GM12878 (cell line): ENCODE data around the gene NAV2. TPM values are rescaled to one million over a fixed set of nuclear protein-coding genes. Genes with fewer than 3 reads are reported as not detected.

Experiments used
- ATAC-seq: fragments of 200-7000 bp; cut with Tn5 transposase; 3 replicates; pipeline ENCODE4 v1.9.1; 2020; ENCODE audit warnings: mild to moderate bottlenecking, moderate library complexity
- BruUV-seq: library from RNA; stranded (reverse); fragments of 400-500 nt; replicated peaks from 2 replicates; lab custom pipeline; 2021; lab: Mats Ljungman, UMichigan
- CTCF ChIA-PET: fragments of 300-600 bp; sonication (Branson Sonifier 250); formaldehyde crosslinking; extraction: SDS; loops from one replicate; lab custom pipeline; 2021; ENCODE audit warnings: inconsistent platforms; lab: Yijun Ruan, JAX
- POLR2A ChIA-PET: fragments of 350-600 bp; formaldehyde crosslinking; extraction: SDS; loops from one replicate; lab custom pipeline; 2021; ENCODE audit warnings: inconsistent platforms; lab: Charles Lee
- RAD21 ChIA-PET: fragments of 300-600 bp; sonication (Branson Sonifier 250); formaldehyde crosslinking; loops from one replicate; lab custom pipeline; 2023; ENCODE audit warnings: antibody characterized with exemption; ENCODE audit not compliant: unreplicated experiment; lab: Charles Lee
- SMC1A ChIA-PET: fragments of 300-600 bp; sonication (Branson Sonifier 250); formaldehyde crosslinking; loops from one replicate; lab custom pipeline; 2023; ENCODE audit not compliant: unreplicated experiment, uncharacterized antibody; lab: Charles Lee
- DNase-seq: peaks from one replicate; pipeline ENCODE4 v3.0.0-alpha.2; 2011; ENCODE audit warnings: low read depth, low spot score
- FAIRE-seq: peaks from 3 replicates; lab custom pipeline; 2011; peaks lifted over from hg19 to GRCh38; lab: Jason Lieb, UNC
- H2AFZ ChIP-seq: 2 replicates; pipeline ENCODE4 v1.6.0; 2011; ENCODE audit warnings: low read depth, low read length, control low read depth; ENCODE audit not compliant: control insufficient read depth
- H3K27ac ChIP-seq: 2 replicates; pipeline ENCODE4 v1.5.1; 2011; ENCODE audit warnings: control low read depth; ENCODE audit not compliant: control insufficient read depth, insufficient read depth
- H3K27me3 ChIP-seq, 2 experiments: replicated peaks in 1 of 2; 2 replicates each; pipeline versions ENCODE4 v1.6.0 to v1.6.1; 2011; ENCODE audit warnings: low read length in 1 of 2; ENCODE audit not compliant: control insufficient read depth in 2 of 2, insufficient read depth in 2 of 2
- H3K36me3 ChIP-seq, 2 experiments: 2 replicates each; pipeline ENCODE4 v1.5.1; 2011; ENCODE audit warnings: low read length in 1 of 2; ENCODE audit not compliant: control insufficient read depth in 2 of 2, insufficient read depth in 2 of 2
- H3K4me1 ChIP-seq: 2 replicates; pipeline ENCODE4 v1.6.1; 2011; ENCODE audit warnings: mild to moderate bottlenecking, low read length, moderate library complexity, mixed read lengths; ENCODE audit not compliant: control insufficient read depth, insufficient read depth
- H3K4me2 ChIP-seq: 2 replicates; pipeline ENCODE4 v1.6.0; 2011; ENCODE audit warnings: control low read depth; ENCODE audit not compliant: control insufficient read depth, insufficient read depth
- H3K4me3 ChIP-seq: fragments of 200-600 bp; sonication (generic); 2 replicates; pipeline ENCODE4 v1.5.1; 2016
- H3K79me2 ChIP-seq: 2 replicates; pipeline ENCODE4 v1.6.0; 2011; ENCODE audit warnings: low read length; ENCODE audit not compliant: control insufficient read depth, insufficient read depth
- H3K9ac ChIP-seq: 2 replicates; pipeline ENCODE4 v1.8.0; 2011; ENCODE audit warnings: low read length, control low read depth, mixed read lengths; ENCODE audit not compliant: control insufficient read depth, insufficient read depth
- H3K9me3 ChIP-seq: replicated peaks from 3 replicates; pipeline ENCODE4 v1.5.1; 2011; ENCODE audit warnings: mild to moderate bottlenecking, low read length; ENCODE audit not compliant: control insufficient read depth, insufficient read depth
- H4K20me1 ChIP-seq: 2 replicates; pipeline ENCODE4 v1.6.0; 2011; ENCODE audit not compliant: control insufficient read depth, insufficient read depth
- BHLHE40 ChIP-seq, 2 experiments: fragments of 450-650 bp in 1 of 2; IDR thresholded peaks; 2 replicates each; pipeline ENCODE4 v1.6.1; 2011 to 2017; ENCODE audit warnings: low read depth in 2 of 2, borderline replicate concordance in 1 of 2, improper control_type of control experiment in 1 of 2, low read length in 1 of 2, mild to moderate bottlenecking in 1 of 2
- BRCA1 ChIP-seq: IDR thresholded peaks from 2 replicates; pipeline ENCODE4 v1.6.1; 2011; ENCODE audit warnings: low read depth, low read length, improper control_type of control experiment
- HDAC2 ChIP-seq: fragments of 200-600 bp; sonication (generic); IDR thresholded peaks from 2 replicates; pipeline ENCODE4 v1.6.1; 2017
- RELA ChIP-seq: fragments of 450-650 bp; IDR thresholded peaks from 2 replicates; pipeline ENCODE4 v1.8.0; 2014; ENCODE audit warnings: borderline replicate concordance; ENCODE audit not compliant: partially characterized antibody
- RFX5 ChIP-seq: IDR thresholded peaks from 2 replicates; pipeline ENCODE4 v1.6.1; 2011; ENCODE audit warnings: low read depth, low read length, improper control_type of control experiment
- SIN3A ChIP-seq: IDR thresholded peaks from 2 replicates; pipeline ENCODE4 v1.6.1; 2012; ENCODE audit warnings: low read depth, low read length, improper control_type of control experiment
- STAT3 ChIP-seq: IDR thresholded peaks from 2 replicates; pipeline ENCODE4 v1.6.1; 2011; ENCODE audit warnings: low read depth, low read length, improper control_type of control experiment
- YY1 ChIP-seq: IDR thresholded peaks from 2 replicates; pipeline ENCODE4 v1.6.1; 2011; ENCODE audit warnings: low read depth, mild to moderate bottlenecking, low read length
- ZZZ3 ChIP-seq: IDR thresholded peaks from 2 replicates; pipeline ENCODE4 v1.6.1; 2011; ENCODE audit warnings: low read depth; ENCODE audit not compliant: control insufficient read depth, insufficient read length
- WGBS: methylation state at CpG from one replicate; pipeline ENCODE4 v1.1.6; 2016; ENCODE audit warnings: low lambda C conversion rate; ENCODE audit not compliant: insufficient replicate concordance, insufficient coverage; ENCODE audit errors: missing lambda C conversion rate; 5-methylcytosine and 5-hydroxymethylcytosine counted together
- in situ Hi-C: fragments of 300-500 bp; cut with MboI; formaldehyde crosslinking; loops from 9 replicates; pipeline ENCODE4 v1.14.3; 2018; ENCODE audit warnings: mixed read lengths
- intact Hi-C: fragments of 100-400 bp; cut with micrococcal nuclease; formaldehyde crosslinking; loops from one replicate; pipeline ENCODE4 v1.14.2; 2022; ENCODE audit not compliant: unreplicated experiment
- polyA plus RNA-seq, 11 experiments: library from polyadenylated mRNA; depleted of rRNA in 4 of 11; unstranded in 6 of 11; stranded (reverse) in 5 of 11; fragments of >200 nt; fragmentation: Nextera tagmentation in 4 of 11; fragmentation: Illumina TruSeq in 1 of 11; extraction: Ambion mirVana in 4 of 11; extraction: Trizol in 1 of 11; gene quantifications; 1 replicate in 1 of 11; 2 replicates in 10 of 11; pipeline versions ENCODE4 v1.2.1 to v1.2.3, GENCODE V29; 2011 to 2016; ENCODE audit warnings: inconsistent platforms in 2 of 11, missing spikeins in 2 of 11, low read depth in 1 of 11
- total RNA-seq, 4 experiments: library from RNA; depleted of rRNA in 3 of 4; stranded (reverse); fragments of >200 nt in 3 of 4; fragmentation: Illumina TruSeq in 1 of 4; extraction: Trizol in 1 of 4; gene quantifications; 2 replicates each; pipeline versions ENCODE4 v1.2.1 to v1.2.3, GENCODE V29; 2013 to 2021
- TF ChIP-seq, protein P1 (sequence below): fragments of 450-650 bp; IDR thresholded peaks from 2 replicates; pipeline ENCODE4 v1.6.1; 2017; ENCODE audit warnings: mild to moderate bottlenecking, moderate library complexity

The NAV2 gene
- total and polyA plus RNA-seq, 10 of the 15 experiments (the other 5 are each of a cell fraction or from before 2014, with no cell fraction given), result 0.35 to 6.1 (median 1.1) TPM

DNA sequence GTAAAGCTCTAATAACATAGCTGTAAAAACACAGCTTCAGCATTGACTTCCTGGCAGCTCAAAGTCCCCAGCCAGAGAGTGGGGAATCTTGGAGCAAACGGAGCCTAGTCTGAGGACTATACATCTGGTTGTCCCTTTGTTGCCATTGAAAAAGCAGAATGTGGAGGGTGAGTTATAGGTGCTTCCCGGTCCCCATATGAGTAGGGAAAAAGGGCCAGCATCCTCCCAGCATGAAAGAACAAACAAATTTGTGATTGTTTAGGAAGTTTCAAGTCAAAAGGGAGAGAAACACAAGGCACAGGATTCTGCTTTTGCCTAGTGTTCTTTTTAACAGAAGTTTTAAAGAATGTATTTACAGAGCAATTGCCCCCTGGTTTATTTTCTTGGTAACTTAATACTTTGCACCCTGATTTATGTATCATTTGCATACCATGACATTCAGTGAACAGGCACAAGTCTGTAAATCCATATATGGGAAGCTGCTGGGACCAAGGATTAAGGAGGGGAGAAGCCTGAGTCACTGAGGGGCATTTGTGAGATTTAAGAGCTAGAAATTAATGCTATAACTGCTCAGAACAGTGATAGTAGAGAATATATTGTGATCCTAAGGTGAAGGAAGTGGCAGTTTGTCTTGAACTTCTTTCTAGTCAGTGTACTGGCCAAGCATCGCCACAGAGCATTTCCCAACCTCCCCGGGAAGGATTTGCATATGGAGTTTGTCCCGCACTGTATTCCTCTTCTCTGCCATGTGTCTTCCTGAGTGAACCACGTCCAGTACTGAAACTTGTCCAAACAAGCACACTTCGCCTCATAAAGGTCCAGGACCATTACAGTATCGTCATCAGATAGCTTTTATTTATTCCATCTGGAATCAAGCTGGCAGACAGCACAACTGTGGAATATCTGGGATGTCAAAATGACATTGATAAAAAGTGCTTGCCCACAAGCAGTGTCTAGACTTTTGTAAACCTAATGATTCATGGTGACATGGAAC lies 344.6 kb downstream of the NAV2 start (continued):
- no peak for TF ChIP-seq RELA
- no peak for TF ChIP-seq SIN3A
- TF ChIP-seq ZZZ3, result no peak
- no peak for TF ChIP-seq YY1
- no peak for TF ChIP-seq BRCA1

DNA sequence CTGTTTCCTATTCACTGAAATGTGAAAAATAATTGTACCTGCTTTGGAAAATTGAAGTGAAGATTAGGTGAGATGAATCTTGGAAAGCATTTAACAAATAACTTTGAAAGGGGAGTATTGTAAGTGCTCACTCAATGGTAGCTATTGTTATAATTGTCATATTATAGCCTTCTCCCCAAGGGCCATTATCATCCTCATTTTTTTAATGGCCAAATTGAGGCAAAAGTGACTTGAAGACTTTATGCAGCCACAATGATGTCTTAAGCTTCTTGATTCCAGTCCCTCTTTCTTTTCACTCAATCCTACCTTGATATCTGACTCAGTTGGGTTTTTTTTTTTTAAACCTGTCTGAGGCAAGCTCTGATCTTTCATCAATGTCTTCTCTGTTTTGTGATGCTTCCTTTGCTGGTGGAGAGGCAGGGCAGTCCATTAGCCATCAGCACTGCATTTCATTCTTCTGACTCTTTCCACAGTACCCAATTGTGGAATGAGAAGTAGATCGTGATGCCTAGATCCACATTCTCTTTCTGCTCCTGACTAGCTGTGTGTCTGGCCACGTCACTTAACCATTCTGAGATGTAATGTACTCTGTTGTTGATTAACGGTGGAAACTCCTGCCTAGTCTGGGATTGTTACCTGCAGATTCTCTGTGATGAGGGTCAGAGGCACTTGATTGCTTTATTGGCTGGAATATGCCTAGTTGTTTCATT lies 346.3 kb downstream of the NAV2 start:
- RAD21 ChIA-PET, result no interaction called here
- H3K9me3 ChIP-seq, result no peaks in the 10 kb centered on the region
- H3K79me2 ChIP-seq, result no peaks in the 10 kb centered on the region
- in situ Hi-C loops (no loop called here), intact Hi-C loops (no loop called here)
- BruUV-seq, result no TSS peak
- H3K27me3 ChIP-seq, result no peaks in the 10 kb centered on the region
- SMC1A ChIA-PET, result no interaction called here
- no peaks in the 10 kb centered on the region for H3K4me1 ChIP-seq
- H3K9ac ChIP-seq, result no peak overlapping the region
- POLR2A ChIA-PET, result interaction anchor here (0.6 kb wide), 1 partner anchor 93 kb away, joined by 3 read pairs; no protein-coding TSS in a partner anchor
- H3K4me3 ChIP-seq, result no peak overlapping the region
- WGBS, result 17% methylated on average over 3 of the region's 3 CpGs
- no peak for DNase-seq
- no peak for ATAC-seq
- H3K4me2 ChIP-seq, result no peak overlapping the region
- CTCF ChIA-PET, result interaction anchor here (1.0 kb wide), 1 partner anchor 74 kb away, joined by 3 read pairs; no protein-coding TSS in a partner anchor
- no peak overlapping the region for H2AFZ ChIP-seq
- FAIRE-seq, result no peak
- TF ChIP-seq RFX5 (no peak), STAT3 (no peak), BHLHE40 (IDR thresholded peaks at IDR 0.05; ENCODE audit: borderline replicate concordance in 1 of 2, low read depth in 2 of 2, low read length in 1 of 2) (no peak), HDAC2 (no peak)
- TF ChIP-seq, protein P1, sequence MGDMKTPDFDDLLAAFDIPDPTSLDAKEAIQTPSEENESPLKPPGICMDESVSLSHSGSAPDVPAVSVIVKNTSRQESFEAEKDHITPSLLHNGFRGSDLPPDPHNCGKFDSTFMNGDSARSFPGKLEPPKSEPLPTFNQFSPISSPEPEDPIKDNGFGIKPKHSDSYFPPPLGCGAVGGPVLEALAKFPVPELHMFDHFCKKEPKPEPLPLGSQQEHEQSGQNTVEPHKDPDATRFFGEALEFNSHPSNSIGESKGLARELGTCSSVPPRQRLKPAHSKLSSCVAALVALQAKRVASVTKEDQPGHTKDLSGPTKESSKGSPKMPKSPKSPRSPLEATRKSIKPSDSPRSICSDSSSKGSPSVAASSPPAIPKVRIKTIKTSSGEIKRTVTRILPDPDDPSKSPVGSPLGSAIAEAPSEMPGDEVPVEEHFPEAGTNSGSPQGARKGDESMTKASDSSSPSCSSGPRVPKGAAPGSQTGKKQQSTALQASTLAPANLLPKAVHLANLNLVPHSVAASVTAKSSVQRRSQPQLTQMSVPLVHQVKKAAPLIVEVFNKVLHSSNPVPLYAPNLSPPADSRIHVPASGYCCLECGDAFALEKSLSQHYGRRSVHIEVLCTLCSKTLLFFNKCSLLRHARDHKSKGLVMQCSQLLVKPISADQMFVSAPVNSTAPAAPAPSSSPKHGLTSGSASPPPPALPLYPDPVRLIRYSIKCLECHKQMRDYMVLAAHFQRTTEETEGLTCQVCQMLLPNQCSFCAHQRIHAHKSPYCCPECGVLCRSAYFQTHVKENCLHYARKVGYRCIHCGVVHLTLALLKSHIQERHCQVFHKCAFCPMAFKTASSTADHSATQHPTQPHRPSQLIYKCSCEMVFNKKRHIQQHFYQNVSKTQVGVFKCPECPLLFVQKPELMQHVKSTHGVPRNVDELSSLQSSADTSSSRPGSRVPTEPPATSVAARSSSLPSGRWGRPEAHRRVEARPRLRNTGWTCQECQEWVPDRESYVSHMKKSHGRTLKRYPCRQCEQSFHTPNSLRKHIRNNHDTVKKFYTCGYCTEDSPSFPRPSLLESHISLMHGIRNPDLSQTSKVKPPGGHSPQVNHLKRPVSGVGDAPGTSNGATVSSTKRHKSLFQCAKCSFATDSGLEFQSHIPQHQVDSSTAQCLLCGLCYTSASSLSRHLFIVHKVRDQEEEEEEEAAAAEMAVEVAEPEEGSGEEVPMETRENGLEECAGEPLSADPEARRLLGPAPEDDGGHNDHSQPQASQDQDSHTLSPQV, result no peak
- no peaks in the 10 kb centered on the region for H3K36me3 ChIP-seq
- no peak overlapping the region for H3K27ac ChIP-seq
- H4K20me1 ChIP-seq, result no peaks in the 10 kb centered on the region
